GM21528 (cell line): ENCODE data around the gene KDM2B.

ENCODE experiments used
- ATAC-seq: cut with Tn5 transposase; IDR thresholded peaks from one replicate; pipeline ENCODE4 v1.9.1; 2021; ENCODE audit warnings: mild to moderate bottlenecking, moderate library complexity; ENCODE audit not compliant: unreplicated experiment, low FRiP score

KDM2B gene

DNA sequence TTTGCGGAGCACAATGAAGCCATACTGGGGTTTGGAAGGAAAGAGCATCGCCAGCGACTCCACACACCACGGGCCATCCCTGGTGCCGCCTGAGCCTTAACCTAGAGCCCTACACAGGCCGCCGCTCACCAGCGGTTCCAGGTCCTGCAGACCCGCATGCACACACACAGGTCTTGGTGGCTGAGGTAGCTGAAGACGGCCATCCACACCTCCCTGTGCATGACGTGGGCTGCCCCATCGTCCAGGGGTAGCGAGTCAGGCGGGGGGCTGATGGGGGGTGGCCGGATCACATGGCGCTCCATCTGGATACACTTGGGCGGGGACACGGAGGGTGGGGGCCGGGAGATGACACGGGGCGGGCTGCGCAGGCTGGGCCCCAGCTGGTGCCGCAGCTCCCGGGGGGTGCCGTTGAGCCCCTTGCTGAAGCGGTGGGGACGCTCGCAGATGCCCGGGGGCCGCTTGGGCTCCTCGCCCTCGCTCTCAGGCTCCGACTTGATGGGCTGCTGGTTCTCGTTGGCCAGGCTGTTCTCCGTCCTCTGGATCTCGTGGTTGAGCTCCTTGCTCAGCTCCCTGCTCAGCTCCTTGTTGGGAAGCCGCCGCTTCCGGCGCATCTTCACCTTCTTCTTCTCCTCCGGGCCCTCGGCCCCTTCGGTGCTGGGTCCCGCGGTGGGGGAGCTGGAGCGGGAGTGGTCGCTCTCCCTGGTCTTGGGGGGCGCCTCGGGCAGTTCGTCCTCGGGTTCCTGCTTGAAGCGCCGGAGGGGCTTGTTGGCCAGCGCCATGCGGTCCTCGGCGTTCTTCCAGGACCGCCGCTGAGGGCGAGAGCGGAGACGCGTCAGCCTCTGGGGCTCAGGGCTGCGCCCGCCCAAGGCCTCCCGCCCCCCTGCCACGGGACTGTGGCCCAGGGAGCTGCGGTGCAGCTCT, 138.5 kb downstream of the KDM2B start:
- no peak for ATAC-seq

- ATAC-seq, result no peak
Observed at GRCh38 chr12:121441555-121441954, 139.3 kb downstream of the KDM2B start.

- no peak for ATAC-seq
Observed at GRCh38 chr12:121440768-121441167, 140.1 kb downstream of the KDM2B start.

DNA sequence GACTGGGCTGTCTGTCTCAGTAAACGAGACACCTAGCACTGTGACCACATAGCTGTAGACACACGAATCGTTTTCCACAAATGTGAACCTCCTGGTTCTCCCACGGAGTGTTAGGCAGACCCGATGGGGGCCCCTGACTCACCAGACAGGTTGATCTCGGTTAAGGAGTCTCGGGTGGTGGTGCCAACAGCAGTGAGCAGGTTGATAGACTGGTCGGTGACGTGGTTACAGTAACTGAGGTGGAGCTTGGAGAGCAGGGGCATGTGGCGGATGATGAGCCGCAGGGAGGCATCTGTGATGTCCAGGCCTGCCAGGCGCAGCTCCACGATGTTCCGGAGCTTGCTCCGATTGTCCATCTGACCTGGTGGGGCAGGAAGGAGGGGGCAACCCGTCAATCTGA, 141.1 kb downstream of the KDM2B start:
- ATAC-seq, result no peak

DNA sequence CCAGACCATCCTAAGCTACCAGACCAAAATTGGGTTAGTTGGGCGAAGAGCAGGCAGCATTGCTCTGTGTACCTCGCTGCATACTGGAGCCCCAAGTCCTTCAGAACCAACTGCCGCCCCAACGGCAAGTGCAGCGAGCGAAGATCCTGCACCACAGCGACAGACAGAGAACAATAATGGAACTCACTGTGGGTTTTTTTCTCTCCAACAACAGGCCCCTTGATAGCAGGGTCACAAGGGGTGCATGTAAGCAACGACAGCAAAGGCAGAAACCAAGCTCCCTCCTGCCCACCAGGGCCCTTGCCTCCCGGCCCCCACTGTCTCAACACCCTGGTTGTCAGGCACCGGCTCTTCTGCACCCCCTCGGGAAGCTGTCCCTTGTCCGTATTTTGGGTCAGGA, 141.9 kb downstream of the KDM2B start:
- no peak for ATAC-seq

DNA sequence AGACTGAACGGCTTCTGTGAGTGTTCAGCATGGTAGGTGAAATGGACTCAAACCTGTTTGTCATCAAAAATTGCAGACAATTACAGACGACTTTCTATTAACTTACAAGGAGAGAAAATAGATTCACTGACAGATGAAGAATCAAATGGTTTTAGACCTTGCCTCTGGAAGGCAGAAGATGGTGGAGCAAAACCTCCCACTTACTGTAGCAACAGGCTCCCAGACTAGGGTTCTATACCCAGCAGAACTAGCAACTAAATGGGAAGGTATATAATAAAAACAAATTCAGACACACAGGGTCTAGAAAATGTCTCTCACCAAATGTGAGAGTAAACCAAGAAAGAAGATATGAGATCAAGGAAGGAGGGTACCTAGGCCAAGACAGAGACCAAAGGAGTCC, 144.1 kb downstream of the KDM2B start:
- no peak for ATAC-seq

GRCh38 chr12:121432740-121433480, 147.9 kb downstream of the KDM2B start:
- no peak for ATAC-seq

- no peak for ATAC-seq
Observed at GRCh38 chr12:121430833-121431415, 149.9 kb downstream of the KDM2B start.

DNA sequence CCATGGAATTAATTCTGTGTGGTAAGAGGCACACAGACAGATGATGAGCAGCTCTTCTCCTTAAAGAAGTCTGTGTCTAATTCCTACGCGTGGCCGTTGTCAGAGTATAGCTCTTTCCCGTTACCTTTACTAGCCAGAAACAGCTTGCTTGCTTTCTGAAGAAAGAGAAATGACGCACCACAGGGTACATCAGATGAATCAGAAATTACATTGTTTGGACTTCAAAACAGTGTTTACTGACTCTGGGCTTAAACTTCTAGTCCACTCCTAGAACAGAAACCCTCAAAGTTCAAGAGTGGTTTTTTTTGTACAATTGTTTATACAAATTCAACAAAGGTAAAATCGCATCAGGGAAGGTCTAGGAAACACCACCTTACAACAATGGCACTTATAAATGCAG, 151.9 kb downstream of the KDM2B start:
- no peak for ATAC-seq

- no peak for ATAC-seq
Observed at GRCh38 chr12:121427556-121428050, 153.2 kb downstream of the KDM2B start.

DNA sequence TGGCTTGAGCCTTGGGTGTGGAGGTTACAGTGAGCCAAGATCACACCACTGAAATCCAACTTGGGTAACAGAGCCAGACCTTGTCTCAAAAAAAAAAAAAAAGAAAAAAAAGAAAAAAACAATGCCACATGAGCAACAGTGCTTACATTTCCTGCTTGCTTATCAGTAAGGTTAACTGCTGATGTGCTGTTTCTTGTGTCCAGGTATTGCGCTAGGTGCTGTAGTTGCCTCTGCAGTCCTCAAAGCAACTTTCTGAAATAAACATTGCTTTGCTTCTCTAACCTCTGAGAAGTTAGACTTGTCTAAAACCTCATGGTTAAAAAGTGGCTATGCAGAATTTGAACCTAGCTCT, 156.2 kb downstream of the KDM2B start:
- ATAC-seq, result no peak

- no peak for ATAC-seq
Observed at GRCh38 chr12:121423682-121424623, 156.9 kb downstream of the KDM2B start.

DNA sequence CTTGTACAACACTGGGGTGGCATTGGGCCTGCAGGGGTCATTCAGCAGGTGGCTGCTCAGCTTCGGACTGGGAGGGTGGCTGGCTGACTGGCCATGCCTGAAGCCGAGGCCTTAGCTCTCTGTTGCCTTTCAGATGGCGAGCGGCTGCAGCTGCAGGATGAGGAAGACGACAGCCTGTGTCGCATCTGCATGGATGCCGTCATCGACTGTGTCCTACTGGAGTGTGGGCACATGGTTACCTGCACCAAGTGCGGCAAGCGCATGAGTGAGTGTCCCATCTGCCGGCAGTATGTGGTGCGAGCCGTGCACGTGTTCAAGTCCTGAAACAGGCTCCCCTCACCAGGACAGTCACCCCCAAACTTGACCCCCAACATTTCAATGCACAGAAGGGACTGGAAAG, 157.6 kb downstream of the KDM2B start:
- ATAC-seq, result no peak

DNA sequence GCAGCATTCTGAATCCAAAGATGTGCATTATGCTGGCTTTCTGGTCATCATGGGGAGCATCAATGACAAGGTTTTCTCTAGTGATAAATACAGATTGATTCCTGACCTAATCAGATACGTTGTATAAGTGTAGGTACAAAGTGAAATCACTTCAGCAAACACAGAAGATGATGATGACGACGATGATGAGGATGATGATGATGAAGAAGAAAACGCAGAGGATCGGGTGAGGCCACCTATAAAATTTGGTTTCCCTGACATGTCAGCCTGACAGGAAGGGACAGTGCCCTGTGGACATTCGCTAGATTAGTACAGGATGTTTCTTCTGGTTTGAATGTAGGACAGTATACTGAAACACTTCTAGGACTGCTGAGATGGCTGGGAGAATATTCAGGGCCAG, 160.7 kb downstream of the KDM2B start:
- no peak for ATAC-seq

DNA sequence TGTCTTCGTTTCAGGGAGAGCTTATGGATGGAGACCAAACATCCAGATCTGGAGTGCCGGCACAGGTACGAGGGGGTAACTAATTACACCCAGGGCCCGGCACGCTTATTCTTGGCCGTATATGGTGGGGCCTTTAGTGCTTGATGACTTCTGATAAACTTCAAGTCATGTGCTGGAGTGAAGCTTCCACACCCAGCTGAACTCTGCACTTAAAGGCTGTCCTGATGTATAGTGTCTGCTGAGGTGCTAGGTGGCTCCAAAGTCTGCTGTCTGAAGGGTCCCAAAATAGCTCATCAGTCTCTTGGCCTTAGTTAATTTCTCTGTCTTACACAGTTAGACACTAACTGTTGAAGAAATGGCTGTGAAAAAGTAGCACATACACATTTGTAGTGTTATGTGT, 163.0 kb downstream of the KDM2B start:
- no peak for ATAC-seq

DNA sequence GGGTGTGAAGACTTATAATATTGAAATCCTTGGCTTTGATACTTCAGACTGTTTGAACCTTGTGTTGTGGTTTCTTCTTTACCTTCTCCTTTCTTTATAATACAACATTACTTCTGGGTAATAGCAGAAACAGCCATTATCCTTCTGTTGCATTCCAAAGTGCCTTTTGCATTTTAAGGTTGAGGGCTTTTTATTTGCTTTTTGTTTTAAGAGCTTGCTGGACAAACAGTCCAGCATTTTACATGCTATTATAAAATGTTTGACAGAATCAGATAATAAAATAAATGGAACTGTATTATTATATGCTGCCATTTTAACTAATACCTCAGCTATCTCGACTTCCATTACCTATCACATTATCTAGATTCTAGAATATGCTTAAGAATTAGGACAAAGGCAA, 166.9 kb downstream of the KDM2B start:
- ATAC-seq, result no peak

DNA sequence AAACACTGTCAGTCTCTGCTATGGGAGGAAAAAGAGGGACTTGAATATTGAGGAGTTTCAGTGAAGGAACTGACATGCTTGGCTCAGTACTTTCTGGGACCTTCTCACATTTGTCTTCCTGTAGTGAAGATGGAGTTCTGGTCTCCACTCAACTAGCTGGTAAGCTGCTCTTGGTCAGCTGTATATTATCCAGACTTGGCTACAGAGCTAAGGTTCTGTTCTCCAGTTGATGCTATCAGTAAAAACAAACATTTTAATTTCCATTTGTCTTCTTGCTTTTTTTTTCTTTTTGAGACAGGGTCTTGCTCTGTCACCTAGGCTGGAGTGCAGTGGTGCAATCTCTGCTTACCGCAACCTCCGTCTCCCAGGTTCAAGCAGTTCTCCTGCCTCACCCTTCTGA, 175.6 kb downstream of the KDM2B start:
- ATAC-seq, result no peak

- ATAC-seq, result no peak
Observed at GRCh38 chr12:121404734-121405133, 176.1 kb downstream of the KDM2B start.

DNA sequence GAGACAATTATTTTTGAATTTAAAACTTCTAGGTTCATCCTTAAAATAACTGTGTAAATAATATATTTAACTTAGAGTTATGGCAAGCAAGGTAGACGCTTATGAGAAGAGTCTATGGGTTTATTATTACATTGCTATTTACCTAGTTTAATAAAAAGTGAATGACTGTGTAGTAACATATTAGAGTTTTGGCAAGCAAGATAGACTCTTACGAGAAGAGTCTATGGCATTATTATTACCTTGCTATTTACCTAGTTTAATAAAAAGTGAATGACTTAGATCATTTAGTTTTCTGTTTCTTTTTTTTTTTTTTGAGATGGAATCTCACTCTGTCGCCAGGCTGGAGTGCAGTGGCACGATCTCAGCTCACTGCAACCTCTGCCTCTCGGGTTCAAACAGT, 177.1 kb downstream of the KDM2B start:
- no peak for ATAC-seq
